Mucosa of gallbladder (tissue), 1 donor: ENCODE results near the gene ZBTB7A. TPM values are rescaled to one million over a fixed set of nuclear protein-coding genes. Genes with fewer than 3 reads are reported as not detected.

Experiments
- DNase-seq: peaks from one replicate; pipeline ENCODE4 v3.0.0-alpha.2; 2020; ENCODE audit warnings: low spot score
- total RNA-seq: library from RNA; stranded (reverse); gene quantifications from one replicate; pipeline ENCODE4 v1.2.1, GENCODE V29; 2021
- donor health status: DM: no; HTN: no; CAD: no.

The ZBTB7A gene
- total RNA-seq, 1 donor from 2014 or later: 82.6 TPM

GRCh38 chr19:4094291-4094690, 27.6 kb upstream of the ZBTB7A start:
- no peak for DNase-seq

GRCh38 chr19:4093643-4094175, 27.0 kb upstream of the ZBTB7A start:
- no peak for DNase-seq

GRCh38 chr19:4090356-4091220, 23.9 kb upstream of the ZBTB7A start:
- DNase-seq: no peak

GRCh38 chr19:4089946-4090345, 23.2 kb upstream of the ZBTB7A start:
- DNase-seq: no peak

GRCh38 chr19:4089400-4089908, 22.8 kb upstream of the ZBTB7A start:
- DNase-seq: no peak

- no peak for DNase-seq
These were observed 22.3 kb upstream of the ZBTB7A start for GRCh38 chr19:4088975-4089374.

- no peak for DNase-seq
These were observed 21.3 kb upstream of the ZBTB7A start for GRCh38 chr19:4087787-4088679.

GRCh38 chr19:4086411-4086867, 19.7 kb upstream of the ZBTB7A start:
- DNase-seq: no peak

GRCh38 chr19:4084547-4084877, 17.8 kb upstream of the ZBTB7A start:
- DNase-seq: no peak

- DNase-seq: no peak
These were observed 17.2 kb upstream of the ZBTB7A start for GRCh38 chr19:4083677-4084546.

- DNase-seq: no peak
These were observed 15.5 kb upstream of the ZBTB7A start for GRCh38 chr19:4082172-4082571.

GRCh38 chr19:4081441-4082129, 14.9 kb upstream of the ZBTB7A start:
- no peak for DNase-seq

GRCh38 chr19:4080473-4080872, 13.8 kb upstream of the ZBTB7A start:
- no peak for DNase-seq

- DNase-seq: no peak
These were observed 11.3 kb upstream of the ZBTB7A start for GRCh38 chr19:4077800-4078684.

GRCh38 chr19:4077007-4077374, 10.3 kb upstream of the ZBTB7A start:
- DNase-seq: no peak

GRCh38 chr19:4075373-4075772, 8.7 kb upstream of the ZBTB7A start:
- peak; percentile 11 for DNase-seq

- no peak for DNase-seq
These were observed 4.9 kb upstream of the ZBTB7A start for GRCh38 chr19:4071610-4072009.

- no peak for DNase-seq
These were observed 2.7 kb upstream of the ZBTB7A start for GRCh38 chr19:4069331-4069959.
